Caco-2 (cell line): ENCODE results near the gene CNTD1. TPM values are rescaled to one million over a fixed set of nuclear protein-coding genes. Genes with fewer than 3 reads are reported as not detected.
A peak's percentile ranks its signal among the peaks of the same experiment; 100 is the strongest.

Source experiments
- BruUV-seq: library from RNA; stranded (reverse); fragments of 400-500 nt; replicated peaks from 2 replicates; lab custom pipeline; 2021; lab: Mats Ljungman, UMichigan
- CTCF ChIA-PET: fragments of 300-600 bp; sonication (Branson Sonifier 250); formaldehyde crosslinking; loops from one replicate; lab custom pipeline; 2022; ENCODE audit warnings: antibody characterized with exemption; lab: Charles Lee
- POLR2A ChIA-PET: fragments of 300-600 bp; sonication (Branson Sonifier 250); formaldehyde crosslinking; loops from one replicate; lab custom pipeline; 2022; ENCODE audit warnings: antibody characterized with exemption; lab: Charles Lee
- DNase-seq, 2 experiments: peaks; one replicate each; pipeline versions ENCODE4 v3.0.0 to v3.0.0-alpha.2; 2020 to 2022
- H3K27me3 ChIP-seq: replicated peaks from 2 replicates; pipeline ENCODE4 v1.6.0; 2011; ENCODE audit warnings: low read length; ENCODE audit not compliant: control insufficient read depth, insufficient read depth
- H3K36me3 ChIP-seq: 2 replicates; pipeline ENCODE4 v1.5.1; 2011; ENCODE audit warnings: low read length; ENCODE audit not compliant: control insufficient read depth, insufficient read depth
- H3K4me1 ChIP-seq: fragments of 250-450 bp; sonication (Bioruptor Pico); 2 replicates; pipeline ENCODE4 v1.5.1; 2020; ENCODE audit warnings: mild to moderate bottlenecking
- H3K4me3 ChIP-seq: 2 replicates; pipeline ENCODE4 v1.5.1; 2011; ENCODE audit warnings: low read depth, mild to moderate bottlenecking, control low read depth, low read length
- H3K9me3 ChIP-seq: fragments of 250-450 bp; sonication (Bioruptor Pico); 2 replicates; pipeline ENCODE4 v1.5.1; 2020; ENCODE audit warnings: mild to moderate bottlenecking, moderate library complexity
- H3K27ac Mint-ChIP-seq: one replicate; pipeline ENCODE4 v1.8.0; 2022; ENCODE audit warnings: mixed read lengths; ENCODE audit not compliant: unreplicated experiment
- H3K27me3 Mint-ChIP-seq: one replicate; pipeline ENCODE4 v1.8.0; 2022; ENCODE audit warnings: mixed read lengths; ENCODE audit not compliant: insufficient read depth, unreplicated experiment
- H3K36me3 Mint-ChIP-seq: one replicate; pipeline ENCODE4 v1.8.0; 2022; ENCODE audit warnings: mild to moderate bottlenecking, mixed read lengths; ENCODE audit not compliant: insufficient read depth, unreplicated experiment
- H3K4me1 Mint-ChIP-seq: one replicate; pipeline ENCODE4 v1.8.0; 2022; ENCODE audit warnings: low read depth, mixed read lengths; ENCODE audit not compliant: unreplicated experiment
- H3K4me3 Mint-ChIP-seq: one replicate; pipeline ENCODE4 v1.8.0; 2022; ENCODE audit warnings: mild to moderate bottlenecking, moderate library complexity, mixed read lengths; ENCODE audit not compliant: unreplicated experiment
- H3K9me3 Mint-ChIP-seq: one replicate; pipeline ENCODE4 v1.8.0; 2022; ENCODE audit warnings: mixed read lengths; ENCODE audit not compliant: unreplicated experiment
- CTCF ChIP-seq, 2 experiments: fragments of 200-600 bp in 1 of 2; IDR thresholded peaks; 1 replicate in 1 of 2; 2 replicates in 1 of 2; pipeline versions ENCODE4 v1.5.1 to v1.8.0; 2011 to 2022; ENCODE audit warnings: antibody characterized with exemption in 1 of 2, control low read depth in 1 of 2, inconsistent platforms in 1 of 2, low read depth in 1 of 2, low read length in 1 of 2, mild to moderate bottlenecking in 1 of 2, moderate library complexity in 1 of 2; ENCODE audit not compliant: insufficient read depth in 1 of 2, severe bottlenecking in 1 of 2, unreplicated experiment in 1 of 2
- intact Hi-C: fragments of 100-400 bp; cut with micrococcal nuclease; formaldehyde crosslinking; loops from one replicate; pipeline ENCODE4 v1.10.0; 2022; ENCODE audit not compliant: unreplicated experiment
- total RNA-seq: library from RNA; stranded (reverse); gene quantifications from 2 replicates; pipeline ENCODE4 v1.2.3, GENCODE V29; 2022

Gene CNTD1
- total RNA-seq, 1 experiment from 2014 or later: 1.7 TPM

GRCh38 chr17:42832213-42832933 is 33.7 kb downstream of the CNTD1 start:
- peak overlapping the region; percentile 91 for H3K4me3 Mint-ChIP-seq
- Histone ChIP-seq H3K27me3 (no peaks in the 10 kb centered on the region), H3K36me3 (no peaks in the 10 kb centered on the region; the same call in 1 of the 2 replicates), H3K4me1 (0 out of 2 replicates have a peak, but pooled peaks cover 14% of the 10 kb centered on the region), H3K9me3 (no peaks in the 10 kb centered on the region), H3K4me3 (peak overlapping the region; percentile 97)
- ChIA-PET CTCF (interaction anchor here (1.3 to 1.4 kb wide), 2 partner anchors 9 to 12 kb away, joined by 3 to 11 read pairs; partner anchors contain the start of gene BECN1), POLR2A (interaction anchor here (1.8 kb wide), 1 partner anchor 8 kb away, joined by 19 read pairs; the partner anchor contains the start of gene BECN1)
- TF ChIP-seq CTCF (IDR thresholded peaks at IDR 0.05; ENCODE audit: insufficient read depth in 1 of 2, low read depth in 1 of 2, low read length in 1 of 2, severe bottlenecking in 1 of 2, unreplicated experiment in 1 of 2): no peak
- intact Hi-C loops: no loop called here
- no peaks in the 10 kb centered on the region for H3K27me3 Mint-ChIP-seq
- H3K4me1 Mint-ChIP-seq: no peaks in the 10 kb centered on the region
- peak overlapping the region; percentile 95 for H3K27ac Mint-ChIP-seq
- H3K36me3 Mint-ChIP-seq: peaks cover 43% of the 10 kb centered on the region
- no peaks in the 10 kb centered on the region for H3K9me3 Mint-ChIP-seq
- no TSS peak for BruUV-seq
- DNase-seq: no peak

GRCh38 chr17:42832934-42833766 is 34.5 kb downstream of the CNTD1 start, which contains the start of gene PSME3:
Gene PSME3 (plus strand): TSS chr17:42833397. CDS start chr17:42833632, 235 bp downstream.
- Mint-ChIP-seq H3K4me3 (peak within 1 kb of the TSS; percentile 91), H3K4me1 (no peaks in the 10 kb centered on the region), H3K27me3 (no peaks in the 10 kb centered on the region), H3K27ac (peak within 1 kb of the TSS; percentile 95), H3K36me3 (peaks cover 50% of the 10 kb centered on the region), H3K9me3 (no peaks in the 10 kb centered on the region)
- peak within 1 kb of the TSS; percentile 97 for H3K4me3 ChIP-seq
- peak; percentile 91 to 92 for DNase-seq
- TSS peak; percentile 80 for BruUV-seq
- H3K27me3 ChIP-seq: no peaks in the 10 kb centered on the region
- CTCF ChIA-PET: interaction anchor here (0.6 to 1.4 kb wide), 6 partner anchors 9 to 486 kb away, joined by 3 to 11 read pairs (median 4); partner anchors contain the start of gene BECN1
- H3K36me3 ChIP-seq: peaks cover 4% of the 10 kb centered on the region
- POLR2A ChIA-PET: interaction anchor here (0.6 to 1.8 kb wide), 5 partner anchors 9 to 165 kb away, joined by 3 to 19 read pairs (median 5); partner anchors contain the start of genes BECN1, RPL27 and VPS25
- intact Hi-C loops: no loop called here
- H3K4me1 ChIP-seq: 0 out of 2 replicates have a peak, but pooled peaks cover 14% of the 10 kb centered on the region
- H3K9me3 ChIP-seq: no peaks in the 10 kb centered on the region
- no peak for TF ChIP-seq CTCF (IDR thresholded peaks at IDR 0.05; ENCODE audit: insufficient read depth in 1 of 2, low read depth in 1 of 2, low read length in 1 of 2, severe bottlenecking in 1 of 2, unreplicated experiment in 1 of 2)
